WTC11 (cell line): ENCODE results near the gene CENPF.

Experiments
- CTCF ChIP-seq: fragments of 200-600 bp; IDR thresholded peaks from 2 replicates; pipeline ENCODE4 v1.8.0; 2022; ENCODE audit warnings: antibody characterized with exemption
- FOXJ3 ChIP-seq: sonication (generic); formaldehyde crosslinking; IDR thresholded peaks from 2 replicates; pipeline ENCODE4 v1.9.0; 2021; ENCODE audit warnings: missing genetic modification reagents, mild to moderate bottlenecking, borderline replicate concordance
- KAT7 ChIP-seq: sonication (generic); formaldehyde crosslinking; IDR thresholded peaks from 2 replicates; pipeline ENCODE4 v1.8.1; 2023; ENCODE audit warnings: missing genetic modification reagents, mild to moderate bottlenecking, borderline replicate concordance
- SP1 ChIP-seq: sonication (generic); formaldehyde crosslinking; conservative IDR thresholded peaks from 2 replicates; pipeline ENCODE4 v1.8.1; 2022; ENCODE audit warnings: missing genetic modification reagents
- TF ChIP-seq, protein P1 (sequence below): sonication (generic); formaldehyde crosslinking; IDR thresholded peaks from 2 replicates; pipeline ENCODE4 v1.8.1; 2023; ENCODE audit warnings: mild to moderate bottlenecking, missing genetic modification reagents

DNA sequence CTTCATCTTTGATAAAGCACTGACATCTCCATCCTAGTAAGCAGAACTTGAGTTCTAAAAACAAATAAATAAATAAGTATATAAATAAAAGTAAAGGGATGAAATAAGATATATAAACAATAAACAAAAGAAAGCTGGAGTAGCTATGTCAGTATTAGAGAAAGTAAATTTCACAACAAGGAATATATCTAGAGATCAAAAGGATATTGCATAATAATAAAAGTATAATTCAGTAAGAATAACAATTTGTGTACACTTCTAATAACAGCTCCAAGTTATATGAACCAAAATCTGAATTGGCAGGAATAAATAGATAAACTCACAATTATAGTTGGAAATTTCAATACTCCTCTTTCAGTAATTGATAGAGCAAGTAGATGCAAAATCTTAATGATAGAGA lies 9.8 kb upstream of the CENPF start:
- no peak for TF ChIP-seq KAT7 (CRISPR knock-in tag)
- no peak for TF ChIP-seq CTCF
- no peak for TF ChIP-seq FOXJ3 (CRISPR knock-in tag)
- TF ChIP-seq, protein P1, sequence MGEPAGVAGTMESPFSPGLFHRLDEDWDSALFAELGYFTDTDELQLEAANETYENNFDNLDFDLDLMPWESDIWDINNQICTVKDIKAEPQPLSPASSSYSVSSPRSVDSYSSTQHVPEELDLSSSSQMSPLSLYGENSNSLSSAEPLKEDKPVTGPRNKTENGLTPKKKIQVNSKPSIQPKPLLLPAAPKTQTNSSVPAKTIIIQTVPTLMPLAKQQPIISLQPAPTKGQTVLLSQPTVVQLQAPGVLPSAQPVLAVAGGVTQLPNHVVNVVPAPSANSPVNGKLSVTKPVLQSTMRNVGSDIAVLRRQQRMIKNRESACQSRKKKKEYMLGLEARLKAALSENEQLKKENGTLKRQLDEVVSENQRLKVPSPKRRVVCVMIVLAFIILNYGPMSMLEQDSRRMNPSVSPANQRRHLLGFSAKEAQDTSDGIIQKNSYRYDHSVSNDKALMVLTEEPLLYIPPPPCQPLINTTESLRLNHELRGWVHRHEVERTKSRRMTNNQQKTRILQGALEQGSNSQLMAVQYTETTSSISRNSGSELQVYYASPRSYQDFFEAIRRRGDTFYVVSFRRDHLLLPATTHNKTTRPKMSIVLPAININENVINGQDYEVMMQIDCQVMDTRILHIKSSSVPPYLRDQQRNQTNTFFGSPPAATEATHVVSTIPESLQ (CRISPR knock-in tag): no peak
- no peak for TF ChIP-seq SP1
